GM12878 (cell line): ENCODE measurements around the gene OR52B2. TPM values are rescaled to one million over a fixed set of nuclear protein-coding genes. Genes with fewer than 3 reads are reported as not detected.

ENCODE experiments used
- ATAC-seq: fragments of 200-7000 bp; cut with Tn5 transposase; 3 replicates; pipeline ENCODE4 v1.9.1; 2020; ENCODE audit warnings: mild to moderate bottlenecking, moderate library complexity
- BruUV-seq: library from RNA; stranded (reverse); fragments of 400-500 nt; replicated peaks from 2 replicates; lab custom pipeline; 2021; lab: Mats Ljungman, UMichigan
- CTCF ChIA-PET: fragments of 300-600 bp; sonication (Branson Sonifier 250); formaldehyde crosslinking; extraction: SDS; loops from one replicate; lab custom pipeline; 2021; ENCODE audit warnings: inconsistent platforms; lab: Yijun Ruan, JAX
- POLR2A ChIA-PET: fragments of 350-600 bp; formaldehyde crosslinking; extraction: SDS; loops from one replicate; lab custom pipeline; 2021; ENCODE audit warnings: inconsistent platforms; lab: Charles Lee
- RAD21 ChIA-PET: fragments of 300-600 bp; sonication (Branson Sonifier 250); formaldehyde crosslinking; loops from one replicate; lab custom pipeline; 2023; ENCODE audit warnings: antibody characterized with exemption; ENCODE audit not compliant: unreplicated experiment; lab: Charles Lee
- SMC1A ChIA-PET: fragments of 300-600 bp; sonication (Branson Sonifier 250); formaldehyde crosslinking; loops from one replicate; lab custom pipeline; 2023; ENCODE audit not compliant: unreplicated experiment, uncharacterized antibody; lab: Charles Lee
- DNase-seq: peaks from one replicate; pipeline ENCODE4 v3.0.0-alpha.2; 2011; ENCODE audit warnings: low read depth, low spot score
- FAIRE-seq: peaks from 3 replicates; lab custom pipeline; 2011; peaks lifted over from hg19 to GRCh38; lab: Jason Lieb, UNC
- H2AFZ ChIP-seq: 2 replicates; pipeline ENCODE4 v1.6.0; 2011; ENCODE audit warnings: low read depth, low read length, control low read depth; ENCODE audit not compliant: control insufficient read depth
- H3K27ac ChIP-seq: 2 replicates; pipeline ENCODE4 v1.5.1; 2011; ENCODE audit warnings: control low read depth; ENCODE audit not compliant: control insufficient read depth, insufficient read depth
- H3K27me3 ChIP-seq, 2 experiments: replicated peaks in 1 of 2; 2 replicates each; pipeline versions ENCODE4 v1.6.0 to v1.6.1; 2011; ENCODE audit warnings: low read length in 1 of 2; ENCODE audit not compliant: control insufficient read depth in 2 of 2, insufficient read depth in 2 of 2
- H3K36me3 ChIP-seq, 2 experiments: 2 replicates each; pipeline ENCODE4 v1.5.1; 2011; ENCODE audit warnings: low read length in 1 of 2; ENCODE audit not compliant: control insufficient read depth in 2 of 2, insufficient read depth in 2 of 2
- H3K4me1 ChIP-seq: 2 replicates; pipeline ENCODE4 v1.6.1; 2011; ENCODE audit warnings: mild to moderate bottlenecking, low read length, moderate library complexity, mixed read lengths; ENCODE audit not compliant: control insufficient read depth, insufficient read depth
- H3K4me2 ChIP-seq: 2 replicates; pipeline ENCODE4 v1.6.0; 2011; ENCODE audit warnings: control low read depth; ENCODE audit not compliant: control insufficient read depth, insufficient read depth
- H3K4me3 ChIP-seq: fragments of 200-600 bp; sonication (generic); 2 replicates; pipeline ENCODE4 v1.5.1; 2016
- H3K79me2 ChIP-seq: 2 replicates; pipeline ENCODE4 v1.6.0; 2011; ENCODE audit warnings: low read length; ENCODE audit not compliant: control insufficient read depth, insufficient read depth
- H3K9ac ChIP-seq: 2 replicates; pipeline ENCODE4 v1.8.0; 2011; ENCODE audit warnings: low read length, control low read depth, mixed read lengths; ENCODE audit not compliant: control insufficient read depth, insufficient read depth
- H3K9me3 ChIP-seq: replicated peaks from 3 replicates; pipeline ENCODE4 v1.5.1; 2011; ENCODE audit warnings: mild to moderate bottlenecking, low read length; ENCODE audit not compliant: control insufficient read depth, insufficient read depth
- H4K20me1 ChIP-seq: 2 replicates; pipeline ENCODE4 v1.6.0; 2011; ENCODE audit not compliant: control insufficient read depth, insufficient read depth
- BCL3 ChIP-seq: IDR thresholded peaks from 2 replicates; pipeline ENCODE4 v1.6.1; 2011; ENCODE audit warnings: borderline replicate concordance, low read depth, mild to moderate bottlenecking, moderate library complexity, low read length; ENCODE audit not compliant: insufficient read depth, poor library complexity, severe bottlenecking
- CBX5 ChIP-seq: sonication (generic); IDR thresholded peaks from 2 replicates; pipeline ENCODE4 v1.6.1; 2016; ENCODE audit warnings: low read depth, moderate library complexity, mild to moderate bottlenecking, inconsistent platforms
- CHD4 ChIP-seq: fragments of 200-600 bp; sonication (generic); IDR thresholded peaks from 2 replicates; pipeline ENCODE4 v1.6.1; 2016; ENCODE audit warnings: mild to moderate bottlenecking
- CUX1 ChIP-seq: IDR thresholded peaks from 2 replicates; pipeline ENCODE4 v1.6.1; 2012; ENCODE audit warnings: improper control_type of control experiment, low read depth, low read length; ENCODE audit not compliant: insufficient replicate concordance
- IRF4 ChIP-seq: IDR thresholded peaks from 2 replicates; pipeline ENCODE4 v1.6.1; 2011; ENCODE audit warnings: low read depth, low read length
- NKRF ChIP-seq: fragments of 450-650 bp; conservative IDR thresholded peaks from 2 replicates; pipeline ENCODE4 v1.6.1; 2017; ENCODE audit warnings: mild to moderate bottlenecking, moderate library complexity
- POLR2A ChIP-seq: IDR thresholded peaks from 2 replicates; pipeline ENCODE4 v1.6.1; 2011; ENCODE audit warnings: low read depth, mild to moderate bottlenecking, low read length
- POLR2AphosphoS2 ChIP-seq: IDR thresholded peaks from 2 replicates; pipeline ENCODE4 v1.6.1; 2011; ENCODE audit warnings: low read depth, mild to moderate bottlenecking, low read length, improper control_type of control experiment, moderate library complexity
- RAD51 ChIP-seq: fragments of 450-650 bp; IDR thresholded peaks from 2 replicates; pipeline ENCODE4 v1.6.1; 2016; ENCODE audit warnings: moderate library complexity, mild to moderate bottlenecking, inconsistent platforms
- RELA ChIP-seq: fragments of 450-650 bp; IDR thresholded peaks from 2 replicates; pipeline ENCODE4 v1.8.0; 2014; ENCODE audit warnings: borderline replicate concordance; ENCODE audit not compliant: partially characterized antibody
- SREBF2 ChIP-seq: IDR thresholded peaks from 2 replicates; pipeline ENCODE4 v1.6.1; 2012; ENCODE audit warnings: mild to moderate bottlenecking, low read length
- SUZ12 ChIP-seq: fragments of 200-600 bp; sonication (generic); IDR thresholded peaks from one replicate; pipeline ENCODE4 v1.6.1; 2018; ENCODE audit warnings: antibody characterized with exemption, mild to moderate bottlenecking; ENCODE audit not compliant: unreplicated experiment
- ZBTB33 ChIP-seq: fragments of 450-650 bp; IDR thresholded peaks from 2 replicates; pipeline ENCODE4 v1.6.1; 2017; ENCODE audit warnings: mild to moderate bottlenecking
- ZNF24 ChIP-seq: fragments of 450-650 bp; IDR thresholded peaks from 2 replicates; pipeline ENCODE4 v1.6.1; 2017; ENCODE audit warnings: antibody characterized with exemption, mild to moderate bottlenecking
- WGBS: methylation state at CpG from one replicate; pipeline ENCODE4 v1.1.6; 2016; ENCODE audit warnings: low lambda C conversion rate; ENCODE audit not compliant: insufficient replicate concordance, insufficient coverage; ENCODE audit errors: missing lambda C conversion rate; 5-methylcytosine and 5-hydroxymethylcytosine counted together
- in situ Hi-C: fragments of 300-500 bp; cut with MboI; formaldehyde crosslinking; loops from 9 replicates; pipeline ENCODE4 v1.14.3; 2018; ENCODE audit warnings: mixed read lengths
- intact Hi-C: fragments of 100-400 bp; cut with micrococcal nuclease; formaldehyde crosslinking; loops from one replicate; pipeline ENCODE4 v1.14.2; 2022; ENCODE audit not compliant: unreplicated experiment
- polyA plus RNA-seq, 11 experiments: library from polyadenylated mRNA; depleted of rRNA in 4 of 11; unstranded in 6 of 11; stranded (reverse) in 5 of 11; fragments of >200 nt; fragmentation: Nextera tagmentation in 4 of 11; fragmentation: Illumina TruSeq in 1 of 11; extraction: Ambion mirVana in 4 of 11; extraction: Trizol in 1 of 11; gene quantifications; 1 replicate in 1 of 11; 2 replicates in 10 of 11; pipeline versions ENCODE4 v1.2.1 to v1.2.3, GENCODE V29; 2011 to 2016; ENCODE audit warnings: inconsistent platforms in 2 of 11, missing spikeins in 2 of 11, low read depth in 1 of 11
- total RNA-seq, 4 experiments: library from RNA; depleted of rRNA in 3 of 4; stranded (reverse); fragments of >200 nt in 3 of 4; fragmentation: Illumina TruSeq in 1 of 4; extraction: Trizol in 1 of 4; gene quantifications; 2 replicates each; pipeline versions ENCODE4 v1.2.1 to v1.2.3, GENCODE V29; 2013 to 2021

Gene OR52B2
- total and polyA plus RNA-seq, 10 of the 15 experiments (the other 5 are each of a cell fraction or from before 2014, with no cell fraction given), result 0.08 TPM; not detected in 9

GRCh38 chr11:6200975-6201374 is 30.8 kb upstream of the OR52B2 start:
- H3K36me3 ChIP-seq, result no peaks in the 10 kb centered on the region
- H3K9ac ChIP-seq, result no peak overlapping the region
- H3K27ac ChIP-seq, result no peak overlapping the region
- H3K4me2 ChIP-seq, result no peak overlapping the region
- H3K4me3 ChIP-seq, result no peak overlapping the region
- H3K79me2 ChIP-seq, result no peaks in the 10 kb centered on the region
- no peaks in the 10 kb centered on the region for H3K9me3 ChIP-seq
- in situ Hi-C loops (no loop called here), intact Hi-C loops (no loop called here)
- no TSS peak for BruUV-seq
- H3K4me1 ChIP-seq, result peaks cover 9% of the 10 kb centered on the region
- ChIA-PET RAD21 (interaction anchor here (1.1 kb wide), 1 partner anchor 28 kb away, joined by 4 read pairs; no protein-coding TSS in a partner anchor), SMC1A (interaction anchor here (0.9 kb wide), 1 partner anchor 50 kb away, joined by 3 read pairs; no protein-coding TSS in a partner anchor), CTCF (no interaction called here), POLR2A (no interaction called here)
- no peaks in the 10 kb centered on the region for H3K27me3 ChIP-seq
- H2AFZ ChIP-seq, result no peak overlapping the region
- peak; percentile 63 for ATAC-seq
- FAIRE-seq, result no peak
- 89% methylated on average over 4 of the region's 4 CpGs for WGBS
- no peak for DNase-seq
- no peaks in the 10 kb centered on the region for H4K20me1 ChIP-seq
- TF ChIP-seq CBX5 (no peak), POLR2A (no peak), CUX1 (no peak), RELA (no peak), RAD51 (peak; percentile 23; the same call in 1 of the 2 replicates), SUZ12 (no peak), CHD4 (no peak), POLR2AphosphoS2 (no peak), SREBF2 (no peak), NKRF (no peak), ZNF24 (peak; percentile 57; the same call in 1 of the 2 replicates), BCL3 (no peak), IRF4 (no peak), ZBTB33 (no peak)
